Esophagus muscularis mucosa (tissue), 3 donors: ENCODE measurements around the gene THBS1.

Source experiments
- POLR2A ChIP-seq: fragments of 450-650 bp; IDR thresholded peaks from one replicate; pipeline ENCODE4 v1.6.1; 2017; ENCODE audit warnings: antibody characterized with exemption, moderate library complexity, mild to moderate bottlenecking, low read depth
- POLR2AphosphoS5 ChIP-seq, 2 donors: sonication (generic); formaldehyde crosslinking; IDR thresholded peaks; one replicate each; pipeline ENCODE4 v1.6.1; 2017; ENCODE audit warnings: antibody characterized with exemption in 2 of 2
- TF ChIP-seq, protein P1 (sequence below), 3 experiments: fragments of 200-600 bp in 2 of 3; fragments of 450-650 bp in 1 of 3; sonication (generic) in 2 of 3; IDR thresholded peaks; one replicate each; pipeline ENCODE4 v1.5.1; 2017 to 2019; ENCODE audit warnings: antibody characterized with exemption in 3 of 3, mild to moderate bottlenecking in 2 of 3, moderate library complexity in 1 of 3

DNA sequence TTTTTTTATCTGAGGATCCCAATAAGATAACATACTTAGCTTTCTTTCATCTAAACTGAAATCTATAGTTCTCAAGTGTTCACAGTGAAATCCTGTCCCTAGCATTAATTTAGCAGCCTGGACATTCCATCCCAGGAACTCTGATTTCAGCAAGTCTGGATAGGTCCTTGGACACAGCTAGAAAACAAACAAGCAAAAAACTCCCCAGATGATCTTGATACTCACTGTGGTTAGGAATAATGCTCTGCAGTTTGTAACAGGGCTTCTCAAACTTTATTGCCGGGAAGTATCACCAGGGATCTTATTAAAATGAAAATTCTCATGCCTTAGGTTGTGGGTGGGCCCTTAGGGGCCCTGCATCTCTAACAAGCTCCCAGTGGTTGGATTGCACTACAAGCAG, 24.3 kb downstream of the THBS1 start:
- TF ChIP-seq, protein P1, sequence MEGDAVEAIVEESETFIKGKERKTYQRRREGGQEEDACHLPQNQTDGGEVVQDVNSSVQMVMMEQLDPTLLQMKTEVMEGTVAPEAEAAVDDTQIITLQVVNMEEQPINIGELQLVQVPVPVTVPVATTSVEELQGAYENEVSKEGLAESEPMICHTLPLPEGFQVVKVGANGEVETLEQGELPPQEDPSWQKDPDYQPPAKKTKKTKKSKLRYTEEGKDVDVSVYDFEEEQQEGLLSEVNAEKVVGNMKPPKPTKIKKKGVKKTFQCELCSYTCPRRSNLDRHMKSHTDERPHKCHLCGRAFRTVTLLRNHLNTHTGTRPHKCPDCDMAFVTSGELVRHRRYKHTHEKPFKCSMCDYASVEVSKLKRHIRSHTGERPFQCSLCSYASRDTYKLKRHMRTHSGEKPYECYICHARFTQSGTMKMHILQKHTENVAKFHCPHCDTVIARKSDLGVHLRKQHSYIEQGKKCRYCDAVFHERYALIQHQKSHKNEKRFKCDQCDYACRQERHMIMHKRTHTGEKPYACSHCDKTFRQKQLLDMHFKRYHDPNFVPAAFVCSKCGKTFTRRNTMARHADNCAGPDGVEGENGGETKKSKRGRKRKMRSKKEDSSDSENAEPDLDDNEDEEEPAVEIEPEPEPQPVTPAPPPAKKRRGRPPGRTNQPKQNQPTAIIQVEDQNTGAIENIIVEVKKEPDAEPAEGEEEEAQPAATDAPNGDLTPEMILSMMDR (IDR thresholded peaks at IDR 0.05): no peak
- TF ChIP-seq POLR2AphosphoS5 (IDR thresholded peaks at IDR 0.05) (no peak), POLR2A (no peak)
